K562 (cell line): Measurements from ENCODE around the gene TMEM131.

Experiments used
- CEBPB ChIP-seq: fragments of 450-650 bp; IDR thresholded peaks from 2 replicates; pipeline ENCODE4 v1.6.1; 2016; ENCODE audit warnings: missing genetic modification characterization, missing compliant biosample characterization
- CREB1 ChIP-seq, 2 experiments: sonication (generic) in 1 of 2; formaldehyde crosslinking in 1 of 2; IDR thresholded peaks; 2 replicates each; pipeline versions ENCODE4 v1.6.1 to v1.8.0; 2012 to 2022; ENCODE audit warnings: inconsistent platforms in 1 of 2, mild to moderate bottlenecking in 1 of 2, missing genetic modification reagents in 1 of 2, moderate library complexity in 1 of 2
- CTCF ChIP-seq, 3 experiments: IDR thresholded peaks in 2 of 3; conservative IDR thresholded peaks in 1 of 3; 2 replicates each; pipeline ENCODE4 v1.5.1; 2011 to 2012; ENCODE audit warnings: low read length in 3 of 3, mild to moderate bottlenecking in 3 of 3, control low read depth in 2 of 3, improper control_type of control experiment in 1 of 3, inconsistent platforms in 1 of 3, low read depth in 1 of 3, mixed read lengths in 1 of 3, moderate library complexity in 1 of 3; ENCODE audit not compliant: insufficient read depth in 2 of 3
- MEIS2 ChIP-seq: fragments of 450-650 bp; IDR thresholded peaks from 2 replicates; pipeline ENCODE4 v1.6.1; 2014; ENCODE audit warnings: mild to moderate bottlenecking; ENCODE audit not compliant: partially characterized antibody
- MTA3 ChIP-seq: fragments of 450-650 bp; formaldehyde crosslinking; IDR thresholded peaks from 2 replicates; pipeline ENCODE4 v1.6.1; 2017; ENCODE audit warnings: mild to moderate bottlenecking, borderline replicate concordance
- MXI1 ChIP-seq: IDR thresholded peaks from 2 replicates; pipeline ENCODE4 v1.6.1; 2011; ENCODE audit warnings: low read depth, mild to moderate bottlenecking, improper control_type of control experiment, low read length
- MYC ChIP-seq, 2 experiments: fragments of 250-450 bp in 1 of 2; sonication (Bioruptor Pico) in 1 of 2; IDR thresholded peaks; 2 replicates each; pipeline versions ENCODE4 v1.5.1 to v1.6.1; 2012 to 2021; ENCODE audit warnings: low read depth in 2 of 2, borderline replicate concordance in 1 of 2, improper control_type of control experiment in 1 of 2, low read length in 1 of 2, mild to moderate bottlenecking in 1 of 2, moderate library complexity in 1 of 2
- PBX2 ChIP-seq, 2 experiments: IDR thresholded peaks in 1 of 2; conservative IDR thresholded peaks in 1 of 2; 2 replicates each; pipeline ENCODE4 v1.6.1; 2016; ENCODE audit warnings: low read depth in 2 of 2, mild to moderate bottlenecking in 1 of 2, missing compliant biosample characterization in 1 of 2, missing genetic modification characterization in 1 of 2, moderate library complexity in 1 of 2
- RFX5 ChIP-seq: IDR thresholded peaks from 2 replicates; pipeline ENCODE4 v1.6.1; 2011; ENCODE audit warnings: low read depth, mild to moderate bottlenecking, improper control_type of control experiment, low read length
- TAF1 ChIP-seq: IDR thresholded peaks from 2 replicates; pipeline ENCODE4 v1.6.1; 2011; ENCODE audit warnings: mild to moderate bottlenecking, low read length, moderate library complexity; ENCODE audit not compliant: insufficient read depth, control insufficient read depth, severe bottlenecking; ENCODE audit errors: extremely low read depth
- ZC3H11A ChIP-seq: IDR thresholded peaks from 2 replicates; pipeline ENCODE4 v1.6.1; 2012; ENCODE audit warnings: low read depth, low read length, improper control_type of control experiment
- ZNF121 ChIP-seq: sonication (generic); formaldehyde crosslinking; conservative IDR thresholded peaks from 2 replicates; pipeline ENCODE4 v1.8.0; 2022; ENCODE audit warnings: missing genetic modification reagents
- ZNF785 ChIP-seq: fragments of 250-450 bp; sonication (Bioruptor Pico); IDR thresholded peaks from 2 replicates; pipeline ENCODE4 v1.4.0; 2020; ENCODE audit warnings: mild to moderate bottlenecking
- TF ChIP-seq, protein P1 (sequence below): sonication (generic); formaldehyde crosslinking; IDR thresholded peaks from 2 replicates; pipeline ENCODE4 v1.5.0; 2020; ENCODE audit warnings: missing genetic modification reagents

- TF ChIP-seq, protein P1, sequence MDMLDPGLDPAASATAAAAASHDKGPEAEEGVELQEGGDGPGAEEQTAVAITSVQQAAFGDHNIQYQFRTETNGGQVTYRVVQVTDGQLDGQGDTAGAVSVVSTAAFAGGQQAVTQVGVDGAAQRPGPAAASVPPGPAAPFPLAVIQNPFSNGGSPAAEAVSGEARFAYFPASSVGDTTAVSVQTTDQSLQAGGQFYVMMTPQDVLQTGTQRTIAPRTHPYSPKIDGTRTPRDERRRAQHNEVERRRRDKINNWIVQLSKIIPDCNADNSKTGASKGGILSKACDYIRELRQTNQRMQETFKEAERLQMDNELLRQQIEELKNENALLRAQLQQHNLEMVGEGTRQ (CRISPR knock-in tag) = no peak
- TF ChIP-seq PBX2 (CRISPR knock-in tag; IDR thresholded peaks at IDR 0.05; ENCODE audit: low read depth) (no peak), PBX2 (tag; conservative IDR thresholded peaks at IDR 0.05; ENCODE audit: low read depth) (no peak), ZNF785 (CRISPR knock-in tag) (no peak), CTCF (IDR thresholded peaks at IDR 0.05 in 2 of 3, conservative IDR thresholded peaks at IDR 0.05 in 1 of 3; ENCODE audit: insufficient read depth in 2 of 3, low read depth in 1 of 3, low read length in 3 of 3) (no peak), MEIS2 (no peak), MYC (IDR thresholded peaks at IDR 0.05; ENCODE audit: low read depth, low read length) (no peak), MYC (CRISPR knock-in tag; IDR thresholded peaks at IDR 0.05; ENCODE audit: borderline replicate concordance, low read depth) (no peak), ZC3H11A (no peak), CREB1 (IDR thresholded peaks at IDR 0.05) (no peak), CREB1 (CRISPR knock-in tag; IDR thresholded peaks at IDR 0.05) (no peak), TAF1 (no peak), RFX5 (no peak), MXI1 (no peak), ZNF121 (CRISPR knock-in tag) (no peak), CEBPB (tag) (no peak), MTA3 (no peak)
Observed at GRCh38 chr2:97845133-97845532, 150.6 kb downstream of the TMEM131 start.
